Sciatic nerve (tissue), 2 donors: ENCODE data around the gene GRIK4. TPM values are rescaled to one million over a fixed set of nuclear protein-coding genes. Genes with fewer than 3 reads are reported as not detected.

Experiments used
- ATAC-seq: fragments of 200-7000 bp; cut with Tn5 transposase; one replicate; pipeline ENCODE4 v1.9.1; 2020; ENCODE audit warnings: mild to moderate bottlenecking, moderate library complexity
- DNase-seq: peaks from one replicate; pipeline ENCODE4 v3.0.0-alpha.2; 2020; ENCODE audit warnings: low spot score
- intact Hi-C: fragments of 100-400 bp; cut with DNase I; formaldehyde crosslinking; loops from one replicate; pipeline ENCODE4 v1.14.2; 2022
- total RNA-seq: library from RNA; stranded (reverse); fragmentation: NEBNext Ultra II Directional; extraction: Animal tissue kit (Norgen Biotek cat#: 25700); gene quantifications from one replicate; pipeline ENCODE4 v1.2.1, GENCODE V29; 2021
- donor health status: DM: no; HTN: no; CAD: no.
- donor health status: DM: no; HTN: no; CAD: no.

The GRIK4 gene
- total RNA-seq, 1 donor from 2014 or later, result 0.27 TPM

DNA sequence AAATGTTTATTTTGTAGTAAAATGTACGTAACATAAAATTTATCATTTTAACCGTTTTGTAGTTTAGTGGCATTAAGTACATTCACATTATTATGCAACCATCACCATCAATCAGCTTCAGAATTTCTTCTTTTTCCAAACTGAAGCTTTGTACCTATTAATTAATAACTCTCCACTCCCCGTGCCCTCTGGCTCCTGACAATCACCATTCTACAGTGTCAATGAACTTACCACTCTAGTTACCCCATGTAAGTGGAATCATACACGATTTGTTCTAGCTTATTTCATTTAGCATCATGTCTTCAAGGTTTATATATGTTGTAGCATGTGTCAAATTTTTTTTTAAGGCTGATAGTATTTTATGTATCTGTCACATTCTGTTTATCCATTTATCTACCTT lies 522.1 kb downstream of the GRIK4 start:
- DNase-seq (no peak), ATAC-seq (no peak)
- intact Hi-C loops, result no loop called here

- DNase-seq (no peak), ATAC-seq (no peak)
- intact Hi-C loops, result no loop called here
These were observed 523.7 kb downstream of the GRIK4 start for GRCh38 chr11:121035169-121035755.

DNA sequence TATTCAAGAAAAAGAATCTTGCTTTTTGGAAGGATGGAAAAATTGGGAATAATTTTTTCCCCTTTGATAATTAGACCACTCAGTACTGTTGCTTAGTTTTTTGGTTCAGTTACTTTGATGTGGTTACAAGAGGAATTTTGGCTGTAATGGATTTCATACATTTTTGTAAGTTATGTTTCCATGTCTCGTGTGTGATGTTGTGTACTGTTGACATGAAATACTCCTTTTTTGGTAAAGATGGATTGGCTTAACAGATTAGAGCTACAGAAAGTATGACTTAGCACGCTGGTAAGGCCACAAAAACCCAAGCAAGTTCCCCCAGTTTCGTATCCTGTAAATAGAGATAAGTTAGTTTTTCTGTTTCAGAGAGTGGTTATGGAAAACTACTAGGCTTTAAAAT lies 524.2 kb downstream of the GRIK4 start:
- DNase-seq (no peak), ATAC-seq (no peak)
- intact Hi-C loops, result no loop called here

DNA sequence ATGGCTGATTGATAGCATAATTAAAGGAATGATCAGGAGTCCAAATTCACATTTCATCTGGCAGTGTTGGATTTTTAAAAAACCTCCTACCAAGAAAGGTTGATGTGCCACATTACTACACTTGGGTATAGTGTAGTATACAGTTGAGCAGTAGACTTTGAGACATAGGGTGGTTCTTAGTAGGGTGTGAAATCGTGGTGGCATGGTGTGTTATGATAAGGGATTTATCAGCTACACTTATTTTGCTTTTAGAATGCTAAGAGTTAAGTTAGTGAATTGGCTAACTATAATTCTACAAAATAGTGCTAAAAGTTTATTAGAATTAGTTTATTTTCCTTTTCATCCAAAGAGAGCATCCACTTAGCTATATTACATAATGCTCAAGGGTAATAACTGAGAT lies 525.5 kb downstream of the GRIK4 start:
- intact Hi-C loops, result no loop called here
- ATAC-seq (no peak), DNase-seq (no peak)

Other genes with a start within 250 kb of the GRIK4 start
- gene TLCD5, start 186.4 kb upstream of the GRIK4 start, total RNA-seq, result 13.1 TPM
- 145 TPM for gene ARHGEF12, start 175.3 kb upstream of the GRIK4 start, total RNA-seq